K562 (cell line): ENCODE data around the gene SCARF2. TPM values are rescaled to one million over a fixed set of nuclear protein-coding genes. Genes with fewer than 3 reads are reported as not detected.

Experiments used
- DPF2 ChIP-seq: fragments of 450-650 bp; IDR thresholded peaks from 2 replicates; pipeline ENCODE4 v1.6.1; 2016
- EZH2 ChIP-seq: IDR thresholded peaks from 2 replicates; pipeline ENCODE4 v1.6.1; 2012; ENCODE audit warnings: low read depth, mild to moderate bottlenecking, inconsistent platforms, low read length, borderline replicate concordance
- HMG20B ChIP-seq: fragments of 250-450 bp; sonication (Bioruptor Pico); IDR thresholded peaks from 2 replicates; pipeline ENCODE4 v1.5.0; 2021; ENCODE audit warnings: mild to moderate bottlenecking
- PATZ1 ChIP-seq: fragments of 250-450 bp; sonication (Bioruptor Pico); IDR thresholded peaks from 2 replicates; pipeline ENCODE4 v1.5.0; 2020; ENCODE audit warnings: mild to moderate bottlenecking, borderline replicate concordance
- RB1 ChIP-seq: fragments of 450-650 bp; IDR thresholded peaks from 2 replicates; pipeline ENCODE4 v1.6.1; 2017; ENCODE audit warnings: low read depth, mild to moderate bottlenecking
- SMAD3 ChIP-seq: fragments of 450-650 bp; formaldehyde crosslinking; conservative IDR thresholded peaks from 2 replicates; pipeline ENCODE4 v1.4.0; 2020; ENCODE audit warnings: mild to moderate bottlenecking
- SMARCC2 ChIP-seq: fragments of 450-650 bp; IDR thresholded peaks from 2 replicates; pipeline ENCODE4 v1.6.1; 2017; ENCODE audit warnings: antibody characterized with exemption, moderate library complexity, mild to moderate bottlenecking, low read depth
- ZNF408 ChIP-seq: fragments of 250-450 bp; sonication (Bioruptor Pico); IDR thresholded peaks from 2 replicates; pipeline ENCODE4 v1.4.0; 2020; ENCODE audit warnings: low read depth, mild to moderate bottlenecking, moderate library complexity
- polyA plus RNA-seq, 8 experiments: library from polyadenylated mRNA; depleted of rRNA in 4 of 8; stranded (reverse) in 5 of 8; unstranded in 3 of 8; fragments of >200 nt; fragmentation: Nextera tagmentation in 2 of 8; fragmentation: Illumina TruSeq in 1 of 8; extraction: Ambion mirVana in 2 of 8; extraction: Trizol in 1 of 8; gene quantifications; 2 replicates each; pipeline versions ENCODE4 v1.2.1 to v1.2.3, GENCODE V29; 2011 to 2014; ENCODE audit warnings: inconsistent platforms in 1 of 8, missing spikeins in 1 of 8
- total RNA-seq, 7 experiments: library from RNA; depleted of rRNA in 6 of 7; stranded (reverse); fragments of >200 nt in 6 of 7; fragmentation: Illumina TruSeq in 2 of 7; extraction: Trizol in 2 of 7; gene quantifications; 2 replicates each; pipeline versions ENCODE4 v1.2.1 to v1.2.3, GENCODE V29; 2011 to 2021; ENCODE audit warnings: low replicate concordance in 1 of 7
- TF ChIP-seq, protein P1 (sequence below): fragments of 450-650 bp; IDR thresholded peaks from 2 replicates; pipeline ENCODE4 v1.6.1; 2016; ENCODE audit warnings: mild to moderate bottlenecking, moderate library complexity
- TF ChIP-seq, protein P2 (sequence below): fragments of 450-650 bp; IDR thresholded peaks from 2 replicates; pipeline ENCODE4 v1.6.1; 2017; ENCODE audit warnings: antibody characterized with exemption

SCARF2 gene
- total and polyA plus RNA-seq, 9 of the 15 experiments (the other 6 are each of a cell fraction or from before 2014, with no cell fraction given) = 0.06 to 0.32 (median 0.21) TPM; not detected in 5

DNA sequence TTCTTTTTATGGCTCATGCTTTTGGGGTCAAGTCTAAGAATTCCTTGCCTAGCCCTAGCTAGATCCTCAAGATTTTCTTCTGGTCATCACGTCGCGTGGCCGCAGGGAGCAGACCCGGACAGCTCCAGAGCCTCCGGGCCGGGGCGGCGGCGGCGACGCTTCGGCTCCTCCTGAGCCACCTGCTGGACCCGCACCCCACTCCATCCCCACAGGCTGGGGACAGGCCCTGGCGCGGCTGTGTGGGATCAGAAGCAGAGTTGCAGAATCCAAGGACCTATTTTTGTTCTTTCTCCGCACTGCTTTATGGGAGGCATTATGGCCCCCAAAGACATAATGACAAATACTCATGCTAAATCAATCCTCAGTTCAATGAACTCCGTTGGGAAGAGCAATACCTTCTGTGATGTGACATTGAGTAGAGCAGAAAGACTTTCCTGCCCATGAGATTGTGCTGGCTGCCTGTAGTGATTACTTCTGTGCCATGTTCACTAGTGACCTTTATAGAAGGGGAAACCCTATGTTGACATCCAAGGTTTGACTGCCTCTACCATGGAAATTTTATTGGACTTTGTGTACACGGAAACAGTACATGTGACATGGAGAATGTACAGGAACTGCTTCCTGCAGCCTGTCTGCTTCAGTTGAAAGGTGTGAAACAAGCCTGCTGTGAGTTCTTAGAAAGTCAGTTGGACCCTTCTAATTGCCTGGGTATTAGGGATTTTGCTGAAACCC, 12.4 kb upstream of the SCARF2 start (continued):
- TF ChIP-seq, protein P1, sequence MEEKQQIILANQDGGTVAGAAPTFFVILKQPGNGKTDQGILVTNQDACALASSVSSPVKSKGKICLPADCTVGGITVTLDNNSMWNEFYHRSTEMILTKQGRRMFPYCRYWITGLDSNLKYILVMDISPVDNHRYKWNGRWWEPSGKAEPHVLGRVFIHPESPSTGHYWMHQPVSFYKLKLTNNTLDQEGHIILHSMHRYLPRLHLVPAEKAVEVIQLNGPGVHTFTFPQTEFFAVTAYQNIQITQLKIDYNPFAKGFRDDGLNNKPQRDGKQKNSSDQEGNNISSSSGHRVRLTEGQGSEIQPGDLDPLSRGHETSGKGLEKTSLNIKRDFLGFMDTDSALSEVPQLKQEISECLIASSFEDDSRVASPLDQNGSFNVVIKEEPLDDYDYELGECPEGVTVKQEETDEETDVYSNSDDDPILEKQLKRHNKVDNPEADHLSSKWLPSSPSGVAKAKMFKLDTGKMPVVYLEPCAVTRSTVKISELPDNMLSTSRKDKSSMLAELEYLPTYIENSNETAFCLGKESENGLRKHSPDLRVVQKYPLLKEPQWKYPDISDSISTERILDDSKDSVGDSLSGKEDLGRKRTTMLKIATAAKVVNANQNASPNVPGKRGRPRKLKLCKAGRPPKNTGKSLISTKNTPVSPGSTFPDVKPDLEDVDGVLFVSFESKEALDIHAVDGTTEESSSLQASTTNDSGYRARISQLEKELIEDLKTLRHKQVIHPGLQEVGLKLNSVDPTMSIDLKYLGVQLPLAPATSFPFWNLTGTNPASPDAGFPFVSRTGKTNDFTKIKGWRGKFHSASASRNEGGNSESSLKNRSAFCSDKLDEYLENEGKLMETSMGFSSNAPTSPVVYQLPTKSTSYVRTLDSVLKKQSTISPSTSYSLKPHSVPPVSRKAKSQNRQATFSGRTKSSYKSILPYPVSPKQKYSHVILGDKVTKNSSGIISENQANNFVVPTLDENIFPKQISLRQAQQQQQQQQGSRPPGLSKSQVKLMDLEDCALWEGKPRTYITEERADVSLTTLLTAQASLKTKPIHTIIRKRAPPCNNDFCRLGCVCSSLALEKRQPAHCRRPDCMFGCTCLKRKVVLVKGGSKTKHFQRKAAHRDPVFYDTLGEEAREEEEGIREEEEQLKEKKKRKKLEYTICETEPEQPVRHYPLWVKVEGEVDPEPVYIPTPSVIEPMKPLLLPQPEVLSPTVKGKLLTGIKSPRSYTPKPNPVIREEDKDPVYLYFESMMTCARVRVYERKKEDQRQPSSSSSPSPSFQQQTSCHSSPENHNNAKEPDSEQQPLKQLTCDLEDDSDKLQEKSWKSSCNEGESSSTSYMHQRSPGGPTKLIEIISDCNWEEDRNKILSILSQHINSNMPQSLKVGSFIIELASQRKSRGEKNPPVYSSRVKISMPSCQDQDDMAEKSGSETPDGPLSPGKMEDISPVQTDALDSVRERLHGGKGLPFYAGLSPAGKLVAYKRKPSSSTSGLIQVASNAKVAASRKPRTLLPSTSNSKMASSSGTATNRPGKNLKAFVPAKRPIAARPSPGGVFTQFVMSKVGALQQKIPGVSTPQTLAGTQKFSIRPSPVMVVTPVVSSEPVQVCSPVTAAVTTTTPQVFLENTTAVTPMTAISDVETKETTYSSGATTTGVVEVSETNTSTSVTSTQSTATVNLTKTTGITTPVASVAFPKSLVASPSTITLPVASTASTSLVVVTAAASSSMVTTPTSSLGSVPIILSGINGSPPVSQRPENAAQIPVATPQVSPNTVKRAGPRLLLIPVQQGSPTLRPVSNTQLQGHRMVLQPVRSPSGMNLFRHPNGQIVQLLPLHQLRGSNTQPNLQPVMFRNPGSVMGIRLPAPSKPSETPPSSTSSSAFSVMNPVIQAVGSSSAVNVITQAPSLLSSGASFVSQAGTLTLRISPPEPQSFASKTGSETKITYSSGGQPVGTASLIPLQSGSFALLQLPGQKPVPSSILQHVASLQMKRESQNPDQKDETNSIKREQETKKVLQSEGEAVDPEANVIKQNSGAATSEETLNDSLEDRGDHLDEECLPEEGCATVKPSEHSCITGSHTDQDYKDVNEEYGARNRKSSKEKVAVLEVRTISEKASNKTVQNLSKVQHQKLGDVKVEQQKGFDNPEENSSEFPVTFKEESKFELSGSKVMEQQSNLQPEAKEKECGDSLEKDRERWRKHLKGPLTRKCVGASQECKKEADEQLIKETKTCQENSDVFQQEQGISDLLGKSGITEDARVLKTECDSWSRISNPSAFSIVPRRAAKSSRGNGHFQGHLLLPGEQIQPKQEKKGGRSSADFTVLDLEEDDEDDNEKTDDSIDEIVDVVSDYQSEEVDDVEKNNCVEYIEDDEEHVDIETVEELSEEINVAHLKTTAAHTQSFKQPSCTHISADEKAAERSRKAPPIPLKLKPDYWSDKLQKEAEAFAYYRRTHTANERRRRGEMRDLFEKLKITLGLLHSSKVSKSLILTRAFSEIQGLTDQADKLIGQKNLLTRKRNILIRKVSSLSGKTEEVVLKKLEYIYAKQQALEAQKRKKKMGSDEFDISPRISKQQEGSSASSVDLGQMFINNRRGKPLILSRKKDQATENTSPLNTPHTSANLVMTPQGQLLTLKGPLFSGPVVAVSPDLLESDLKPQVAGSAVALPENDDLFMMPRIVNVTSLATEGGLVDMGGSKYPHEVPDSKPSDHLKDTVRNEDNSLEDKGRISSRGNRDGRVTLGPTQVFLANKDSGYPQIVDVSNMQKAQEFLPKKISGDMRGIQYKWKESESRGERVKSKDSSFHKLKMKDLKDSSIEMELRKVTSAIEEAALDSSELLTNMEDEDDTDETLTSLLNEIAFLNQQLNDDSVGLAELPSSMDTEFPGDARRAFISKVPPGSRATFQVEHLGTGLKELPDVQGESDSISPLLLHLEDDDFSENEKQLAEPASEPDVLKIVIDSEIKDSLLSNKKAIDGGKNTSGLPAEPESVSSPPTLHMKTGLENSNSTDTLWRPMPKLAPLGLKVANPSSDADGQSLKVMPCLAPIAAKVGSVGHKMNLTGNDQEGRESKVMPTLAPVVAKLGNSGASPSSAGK = 0 out of 2 replicates have a peak, but pooled peaks have one; percentile 14
- no peak; the same call in 1 of the 2 replicates for TF ChIP-seq HMG20B (CRISPR knock-in tag)
- TF ChIP-seq ZNF408 (CRISPR knock-in tag) = 0 out of 2 replicates have a peak, but pooled peaks have one; percentile 27
- no peak for TF ChIP-seq DPF2
- no peak for TF ChIP-seq PATZ1
- TF ChIP-seq SMARCC2 = no peak
- TF ChIP-seq EZH2 = no peak
- TF ChIP-seq RB1 = 0 out of 2 replicates have a peak, but pooled peaks have one; percentile 29
- TF ChIP-seq, protein P2, sequence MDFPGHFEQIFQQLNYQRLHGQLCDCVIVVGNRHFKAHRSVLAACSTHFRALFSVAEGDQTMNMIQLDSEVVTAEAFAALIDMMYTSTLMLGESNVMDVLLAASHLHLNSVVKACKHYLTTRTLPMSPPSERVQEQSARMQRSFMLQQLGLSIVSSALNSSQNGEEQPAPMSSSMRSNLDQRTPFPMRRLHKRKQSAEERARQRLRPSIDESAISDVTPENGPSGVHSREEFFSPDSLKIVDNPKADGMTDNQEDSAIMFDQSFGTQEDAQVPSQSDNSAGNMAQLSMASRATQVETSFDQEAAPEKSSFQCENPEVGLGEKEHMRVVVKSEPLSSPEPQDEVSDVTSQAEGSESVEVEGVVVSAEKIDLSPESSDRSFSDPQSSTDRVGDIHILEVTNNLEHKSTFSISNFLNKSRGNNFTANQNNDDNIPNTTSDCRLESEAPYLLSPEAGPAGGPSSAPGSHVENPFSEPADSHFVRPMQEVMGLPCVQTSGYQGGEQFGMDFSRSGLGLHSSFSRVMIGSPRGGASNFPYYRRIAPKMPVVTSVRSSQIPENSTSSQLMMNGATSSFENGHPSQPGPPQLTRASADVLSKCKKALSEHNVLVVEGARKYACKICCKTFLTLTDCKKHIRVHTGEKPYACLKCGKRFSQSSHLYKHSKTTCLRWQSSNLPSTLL = no peak
- 0 out of 2 replicates have a peak, but pooled peaks have one; percentile 46 for TF ChIP-seq SMAD3 (CRISPR knock-in tag)
